SK-N-MC (cell line): ENCODE data around the gene SLC17A5.

Source experiments
- DNase-seq: peaks from one replicate; pipeline ENCODE4 v3.0.0-alpha.2; 2011; ENCODE audit warnings: low read depth, low spot score
- H3K27ac ChIP-seq: fragments of 200-600 bp; sonication (generic); 2 replicates; pipeline ENCODE4 v1.5.1; 2016; ENCODE audit warnings: mixed run types
- H3K36me3 ChIP-seq: fragments of 200-600 bp; sonication (generic); 2 replicates; pipeline ENCODE4 v1.6.1; 2017; ENCODE audit warnings: antibody characterized with exemption, low read length, mixed read lengths; ENCODE audit not compliant: insufficient read depth
- H3K4me3 ChIP-seq: fragments of 200-600 bp; sonication (generic); 2 replicates; pipeline ENCODE4 v1.5.1; 2016
- H3K9ac ChIP-seq: fragments of 200-600 bp; sonication (generic); 2 replicates; pipeline ENCODE4 v1.8.0; 2017; ENCODE audit warnings: mixed run types, mixed read lengths; ENCODE audit not compliant: insufficient read length
- H3K9me3 ChIP-seq: fragments of 200-600 bp; sonication (generic); 2 replicates; pipeline ENCODE4 v1.6.1; 2017; ENCODE audit warnings: low read depth, mild to moderate bottlenecking, antibody characterized with exemption, low read length, moderate library complexity, mixed read lengths
- EZH2 ChIP-seq: fragments of 200-600 bp; sonication (generic); IDR thresholded peaks from one replicate; pipeline ENCODE4 v1.6.1; 2017; ENCODE audit warnings: antibody characterized with exemption
- FOXP2 ChIP-seq: optimal IDR thresholded peaks from 2 replicates; pipeline ENCODE3; 2011; ENCODE audit warnings: mild to moderate bottlenecking, moderate library complexity; ENCODE audit not compliant: insufficient read depth; ENCODE audit errors: extremely low read length, control extremely low read depth
- POLR2AphosphoS5 ChIP-seq: IDR thresholded peaks from 2 replicates; pipeline ENCODE4 v1.6.1; 2012; ENCODE audit warnings: mild to moderate bottlenecking, low read depth, low read length, borderline replicate concordance

The SLC17A5 gene

GRCh38 chr6:73655341-73655917 lies 1.6 kb upstream of the SLC17A5 start:
- H3K36me3 ChIP-seq: no peaks in the 10 kb centered on the region
- no peaks in the 10 kb centered on the region for H3K9me3 ChIP-seq
- TF ChIP-seq EZH2: no peak
- TF ChIP-seq FOXP2: no peak
- no peak for TF ChIP-seq POLR2AphosphoS5
- H3K9ac ChIP-seq: no peak overlapping the region
- H3K27ac ChIP-seq: no peak overlapping the region
- H3K4me3 ChIP-seq: no peak overlapping the region
- no peak for DNase-seq

- peak overlapping the region; percentile 16 for H3K9ac ChIP-seq
- TF ChIP-seq EZH2 (no peak), POLR2AphosphoS5 (no peak), FOXP2 (no peak)
- H3K9me3 ChIP-seq: no peaks in the 10 kb centered on the region
- H3K4me3 ChIP-seq: peak overlapping the region; percentile 99
- no peaks in the 10 kb centered on the region for H3K36me3 ChIP-seq
- no peak for DNase-seq
- peak overlapping the region; percentile 38; the same call in 1 of the 2 replicates for H3K27ac ChIP-seq
Measured at GRCh38 chr6:73652637-73653570, 888 bp downstream of the SLC17A5 start.

DNA sequence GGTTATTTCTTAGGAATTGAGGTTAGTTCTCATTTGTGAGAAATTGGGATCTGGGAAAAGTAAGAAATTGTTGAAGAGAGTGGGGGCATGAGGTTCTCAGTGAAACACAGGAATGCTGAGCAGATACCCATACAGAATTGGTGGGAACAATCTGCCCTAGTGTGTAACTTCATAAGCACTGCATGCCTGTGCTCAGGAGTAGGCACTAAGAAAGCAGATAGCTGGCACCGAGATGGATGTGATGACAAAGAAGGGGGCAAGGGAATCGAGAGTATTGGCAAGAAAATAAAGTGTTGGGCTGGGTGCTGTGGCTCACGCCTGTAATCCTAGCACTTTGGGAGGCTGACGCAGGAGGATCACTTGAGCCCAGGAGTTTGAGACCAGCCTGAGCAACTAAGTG lies 4.0 kb downstream of the SLC17A5 start:
- Histone ChIP-seq H3K9ac (no peak overlapping the region), H3K4me3 (no peak overlapping the region), H3K27ac (no peak overlapping the region), H3K9me3 (no peaks in the 10 kb centered on the region), H3K36me3 (no peaks in the 10 kb centered on the region)
- no peak for TF ChIP-seq EZH2
- no peak for TF ChIP-seq FOXP2
- TF ChIP-seq POLR2AphosphoS5: no peak
- DNase-seq: no peak

GRCh38 chr6:73648166-73648565 lies 5.6 kb downstream of the SLC17A5 start:
- H3K27ac ChIP-seq: no peak overlapping the region
- no peaks in the 10 kb centered on the region for H3K36me3 ChIP-seq
- no peak overlapping the region for H3K9ac ChIP-seq
- DNase-seq: no peak
- no peaks in the 10 kb centered on the region for H3K9me3 ChIP-seq
- no peak overlapping the region for H3K4me3 ChIP-seq
- no peak for TF ChIP-seq EZH2
- no peak for TF ChIP-seq FOXP2
- no peak for TF ChIP-seq POLR2AphosphoS5

DNA sequence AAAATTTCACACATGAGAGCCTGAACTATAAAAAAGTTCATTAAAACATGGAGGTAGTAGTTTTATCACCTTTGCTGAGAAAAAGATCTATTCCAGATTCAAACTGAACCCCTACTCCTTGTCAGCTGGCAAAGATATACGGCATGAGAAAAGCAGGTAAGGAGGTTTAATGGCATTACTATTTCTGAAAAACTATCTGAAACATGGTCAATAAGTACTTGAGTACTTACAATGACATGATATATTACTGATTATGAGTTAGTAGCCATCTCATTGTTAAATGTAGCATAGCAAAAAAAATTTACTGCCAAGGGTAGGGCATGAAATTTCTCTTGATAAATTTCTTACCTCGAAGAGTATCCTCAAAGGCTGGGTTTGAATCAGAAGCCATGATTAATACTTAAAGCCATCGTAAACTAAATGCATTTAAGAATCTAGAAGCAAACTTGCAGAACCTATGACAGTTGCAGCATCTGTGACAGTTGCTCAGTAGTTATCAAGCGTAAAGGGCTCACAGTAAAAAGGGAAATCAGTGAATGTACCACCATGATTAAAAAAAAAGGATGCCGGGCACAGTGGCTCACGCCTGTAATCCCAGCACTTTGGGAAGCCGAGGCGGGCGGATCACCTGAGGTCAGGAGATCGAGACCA lies 8.7 kb downstream of the SLC17A5 start:
- DNase-seq: no peak
- H3K4me3 ChIP-seq: peak overlapping the region; percentile 88

GRCh38 chr6:73644030-73644429 lies 9.8 kb downstream of the SLC17A5 start:
- no peak for DNase-seq
- no peak for TF ChIP-seq FOXP2
- TF ChIP-seq POLR2AphosphoS5: no peak
- TF ChIP-seq EZH2: no peak

More for the DNA sequence above, 8.7 kb downstream of the SLC17A5 start:
- TF ChIP-seq EZH2 (no peak), POLR2AphosphoS5 (no peak), FOXP2 (no peak)
- Histone ChIP-seq H3K27ac (peak overlapping the region; percentile 50), H3K36me3 (no peaks in the 10 kb centered on the region), H3K9ac (peak overlapping the region; percentile 70), H3K9me3 (no peaks in the 10 kb centered on the region)

GRCh38 chr6:73642530-73642929 lies 11.3 kb downstream of the SLC17A5 start:
- Histone ChIP-seq H3K36me3 (no peaks in the 10 kb centered on the region), H3K9ac (peak overlapping the region; percentile 16), H3K9me3 (no peaks in the 10 kb centered on the region), H3K4me3 (peak overlapping the region; percentile 11; the same call in 1 of the 2 replicates), H3K27ac (peak overlapping the region; percentile 45)
- TF ChIP-seq EZH2 (no peak), FOXP2 (no peak), POLR2AphosphoS5 (no peak)
- DNase-seq: no peak

More at GRCh38 chr6:73644030-73644429, 9.8 kb downstream of the SLC17A5 start:
- no peaks in the 10 kb centered on the region for H3K36me3 ChIP-seq
- no peaks in the 10 kb centered on the region for H3K9me3 ChIP-seq
- H3K4me3 ChIP-seq: 0 out of 2 replicates have a peak overlapping the region, but pooled peaks have one; percentile 9
- H3K9ac ChIP-seq: no peak overlapping the region
- H3K27ac ChIP-seq: no peak overlapping the region
